Body of pancreas (tissue), 4 donors: ENCODE measurements around the gene IFRD1.

Source experiments
- CTCF ChIP-seq, 7 experiments: fragments of 450-650 bp in 4 of 7; fragments of 200-600 bp in 3 of 7; sonication (generic) in 3 of 7; IDR thresholded peaks; one replicate each; pipeline ENCODE4 v1.5.1; 2016 to 2019; ENCODE audit warnings: antibody characterized with exemption in 7 of 7
- POLR2A ChIP-seq, 3 donors: fragments of 450-650 bp; IDR thresholded peaks; one replicate each; pipeline ENCODE4 v1.6.1; 2016; ENCODE audit warnings: antibody characterized with exemption in 3 of 3, mild to moderate bottlenecking in 2 of 3

GRCh38 chr7:112433289-112433688 is 17.0 kb upstream of the IFRD1 start:
- TF ChIP-seq CTCF (IDR thresholded peaks at IDR 0.05): no peak
- TF ChIP-seq POLR2A (IDR thresholded peaks at IDR 0.05): no peak
